Measurements from ENCODE around the gene ADAMTS12. TPM values are rescaled to one million over a fixed set of nuclear protein-coding genes. Genes with fewer than 3 reads are reported as not detected.

Gene ADAMTS12
- total and polyA plus RNA-seq, 4 donors, result 0.49 to 6.4 (median 2.3) TPM

GRCh38 chr5:33685873-33686755 lies 205.7 kb downstream of the ADAMTS12 start:
- TF ChIP-seq FOXA1 (IDR thresholded peaks at IDR 0.05) (no peak), FOXA2 (IDR thresholded peaks at IDR 0.05) (no peak), MAX (IDR thresholded peaks at IDR 0.05) (no peak), JUND (IDR thresholded peaks at IDR 0.05) (no peak), NR2F2 (IDR thresholded peaks at IDR 0.05) (no peak), TAF1 (conservative IDR thresholded peaks at IDR 0.05) (no peak), HNF4G (IDR thresholded peaks at IDR 0.05) (no peak), RXRA (IDR thresholded peaks at IDR 0.05) (no peak), ATF3 (IDR thresholded peaks at IDR 0.05) (no peak), SP1 (IDR thresholded peaks at IDR 0.05) (no peak), REST (IDR thresholded peaks at IDR 0.05) (no peak), CTCF (IDR thresholded peaks at IDR 0.05; ENCODE audit: low read depth, low read length, missing input control) (no peak), GABPA (IDR thresholded peaks at IDR 0.05 in 1 of 2, conservative IDR thresholded peaks at IDR 0.05 in 1 of 2) (no peak), ZBTB33 (IDR thresholded peaks at IDR 0.05) (no peak), RAD21 (IDR thresholded peaks at IDR 0.05) (no peak), HNF4A (conservative IDR thresholded peaks at IDR 0.05) (no peak), EGR1 (IDR thresholded peaks at IDR 0.05; ENCODE audit: low read depth in 2 of 2) (no peak), YY1 (IDR thresholded peaks at IDR 0.05) (no peak)
- H3K4me1 ChIP-seq (ENCODE audit: control insufficient read depth in 4 of 4, insufficient read depth in 4 of 4, low read length in 3 of 4), result no peaks in the 10 kb centered on the region
- no peaks in the 10 kb centered on the region for H3K9me3 ChIP-seq (ENCODE audit: control insufficient read depth in 4 of 4, low read length in 3 of 4)
- 55% methylated on average over 11 of the region's 11 CpGs for WGBS
- H3K9ac ChIP-seq (ENCODE audit: low read depth in 1 of 2, low read length in 2 of 2), result no peak overlapping the region
- no peaks in the 10 kb centered on the region for H3K27me3 ChIP-seq (ENCODE audit: control insufficient read depth in 4 of 4, insufficient read depth in 4 of 4, low read length in 3 of 4)
- no peaks in the 10 kb centered on the region for H3K36me3 ChIP-seq (ENCODE audit: control insufficient read depth in 4 of 4, insufficient read depth in 3 of 4, low read depth in 1 of 4, low read length in 3 of 4)
- no peak overlapping the region for H3K4me3 ChIP-seq (ENCODE audit: low read depth in 1 of 3, low read length in 3 of 3)
- no peak overlapping the region for H3K27ac ChIP-seq (ENCODE audit: low read depth in 1 of 2, low read length in 2 of 2)
- DNase-seq (ENCODE audit: low spot score), result no peak

Data from liver (tissue), 9 donors.